K562 (cell line): ENCODE measurements around the gene FLAD1. TPM values are rescaled to one million over a fixed set of nuclear protein-coding genes. Genes with fewer than 3 reads are reported as not detected.

ENCODE experiments used
- ARID2 ChIP-seq: fragments of 450-650 bp; IDR thresholded peaks from 2 replicates; pipeline ENCODE4 v1.6.1; 2017; ENCODE audit warnings: antibody characterized with exemption, mild to moderate bottlenecking
- BCOR ChIP-seq: fragments of 450-650 bp; IDR thresholded peaks from 2 replicates; pipeline ENCODE4 v1.6.1; 2016
- CBFA2T3 ChIP-seq: fragments of 450-650 bp; IDR thresholded peaks from 2 replicates; pipeline ENCODE4 v1.6.1; 2017
- CREB1 ChIP-seq, 2 experiments: sonication (generic) in 1 of 2; formaldehyde crosslinking in 1 of 2; IDR thresholded peaks; 2 replicates each; pipeline versions ENCODE4 v1.6.1 to v1.8.0; 2012 to 2022; ENCODE audit warnings: inconsistent platforms in 1 of 2, mild to moderate bottlenecking in 1 of 2, missing genetic modification reagents in 1 of 2, moderate library complexity in 1 of 2
- CREM ChIP-seq: IDR thresholded peaks from 2 replicates; pipeline ENCODE4 v1.6.1; 2014; ENCODE audit warnings: antibody characterized with exemption, low read depth
- ERF ChIP-seq: fragments of 450-650 bp; formaldehyde crosslinking; IDR thresholded peaks from 2 replicates; pipeline ENCODE4 v1.4.0; 2020; ENCODE audit warnings: mild to moderate bottlenecking, mixed read lengths
- ETV5 ChIP-seq: sonication (generic); formaldehyde crosslinking; IDR thresholded peaks from 2 replicates; pipeline ENCODE4 v1.4.0; 2020; ENCODE audit warnings: low read depth, mild to moderate bottlenecking, missing genetic modification reagents
- GABPA ChIP-seq: fragments of 200-800 bp; sonication (Bioruptor generic); conservative IDR thresholded peaks from 2 replicates; pipeline ENCODE4 v1.6.1; 2016; ENCODE audit warnings: low read depth, missing genetic modification characterization, missing compliant biosample characterization
- HDAC8 ChIP-seq: fragments of 450-650 bp; IDR thresholded peaks from 2 replicates; pipeline ENCODE4 v1.6.1; 2016; ENCODE audit warnings: mild to moderate bottlenecking, missing genetic modification characterization, moderate library complexity, missing compliant biosample characterization
- HMG20A ChIP-seq: fragments of 450-650 bp; formaldehyde crosslinking; conservative IDR thresholded peaks from 2 replicates; pipeline ENCODE4 v1.4.0; 2020; ENCODE audit warnings: mild to moderate bottlenecking, mixed read lengths
- KLF6 ChIP-seq: fragments of 250-450 bp; sonication (Bioruptor Pico); IDR thresholded peaks from 2 replicates; pipeline ENCODE4 v1.4.0; 2020; ENCODE audit warnings: mild to moderate bottlenecking, moderate library complexity, borderline replicate concordance
- LCOR ChIP-seq: sonication (generic); formaldehyde crosslinking; IDR thresholded peaks from 2 replicates; pipeline ENCODE4 v1.8.0; 2022; ENCODE audit warnings: mild to moderate bottlenecking, missing genetic modification reagents
- MTA1 ChIP-seq: fragments of 450-650 bp; IDR thresholded peaks from 2 replicates; pipeline ENCODE4 v1.6.1; 2017; ENCODE audit warnings: borderline replicate concordance
- NFIC ChIP-seq: fragments of 450-650 bp; IDR thresholded peaks from 2 replicates; pipeline ENCODE4 v1.6.1; 2017; ENCODE audit warnings: mild to moderate bottlenecking, inconsistent platforms
- PHB ChIP-seq: fragments of 250-450 bp; sonication (Bioruptor Pico); IDR thresholded peaks from 2 replicates; pipeline ENCODE4 v1.5.0; 2021
- POLR3G ChIP-seq: IDR thresholded peaks from 2 replicates; pipeline ENCODE4 v1.6.1; 2011; ENCODE audit not compliant: insufficient read length, insufficient replicate concordance; ENCODE audit errors: extremely low read depth
- RAD51 ChIP-seq: fragments of 450-650 bp; IDR thresholded peaks from 2 replicates; pipeline ENCODE4 v1.7.1; 2016; ENCODE audit warnings: low read depth, mild to moderate bottlenecking, borderline replicate concordance
- RFX5 ChIP-seq: IDR thresholded peaks from 2 replicates; pipeline ENCODE4 v1.6.1; 2011; ENCODE audit warnings: low read depth, mild to moderate bottlenecking, improper control_type of control experiment, low read length
- SLC30A9 ChIP-seq: fragments of 250-450 bp; sonication (Bioruptor Pico); IDR thresholded peaks from 2 replicates; pipeline ENCODE4 v1.8.0; 2022; ENCODE audit warnings: mild to moderate bottlenecking, moderate library complexity
- SP1 ChIP-seq: sonication (generic); formaldehyde crosslinking; IDR thresholded peaks from 2 replicates; pipeline ENCODE4 v1.8.1; 2022; ENCODE audit warnings: mild to moderate bottlenecking, missing genetic modification reagents
- ZBED1 ChIP-seq: IDR thresholded peaks from 2 replicates; pipeline ENCODE4 v1.6.1; 2014
- ZKSCAN1 ChIP-seq: fragments of 150-350 bp; IDR thresholded peaks from 2 replicates; pipeline ENCODE4 v1.6.1; 2016; ENCODE audit warnings: low read depth, low read length
- ZNF217 ChIP-seq: sonication (generic); formaldehyde crosslinking; IDR thresholded peaks from 2 replicates; pipeline ENCODE4 v1.8.0; 2022; ENCODE audit warnings: mild to moderate bottlenecking, missing genetic modification reagents
- ZNF316 ChIP-seq: fragments of 450-650 bp; IDR thresholded peaks from 2 replicates; pipeline ENCODE4 v1.6.1; 2016
- ZNF79 ChIP-seq: fragments of 250-450 bp; sonication (Bioruptor Pico); IDR thresholded peaks from 2 replicates; pipeline ENCODE4 v1.4.0; 2020; ENCODE audit warnings: low read depth, mild to moderate bottlenecking, moderate library complexity
- polyA plus RNA-seq, 8 experiments: library from polyadenylated mRNA; depleted of rRNA in 4 of 8; stranded (reverse) in 5 of 8; unstranded in 3 of 8; fragments of >200 nt; fragmentation: Nextera tagmentation in 2 of 8; fragmentation: Illumina TruSeq in 1 of 8; extraction: Ambion mirVana in 2 of 8; extraction: Trizol in 1 of 8; gene quantifications; 2 replicates each; pipeline versions ENCODE4 v1.2.1 to v1.2.3, GENCODE V29; 2011 to 2014; ENCODE audit warnings: inconsistent platforms in 1 of 8, missing spikeins in 1 of 8
- total RNA-seq, 7 experiments: library from RNA; depleted of rRNA in 6 of 7; stranded (reverse); fragments of >200 nt in 6 of 7; fragmentation: Illumina TruSeq in 2 of 7; extraction: Trizol in 2 of 7; gene quantifications; 2 replicates each; pipeline versions ENCODE4 v1.2.1 to v1.2.3, GENCODE V29; 2011 to 2021; ENCODE audit warnings: low replicate concordance in 1 of 7
- TF ChIP-seq, protein P1 (sequence below): fragments of 250-450 bp; sonication (Bioruptor Pico); IDR thresholded peaks from 2 replicates; pipeline ENCODE4 v1.5.1; 2021; ENCODE audit warnings: mild to moderate bottlenecking
- TF ChIP-seq, protein P2 (sequence below): sonication (generic); IDR thresholded peaks from 2 replicates; pipeline ENCODE4 v1.6.1; 2016

Gene FLAD1
- total and polyA plus RNA-seq, 9 of the 15 experiments (the other 6 are each of a cell fraction or from before 2014, with no cell fraction given), result 24.9 to 85.8 (median 67.0) TPM

DNA sequence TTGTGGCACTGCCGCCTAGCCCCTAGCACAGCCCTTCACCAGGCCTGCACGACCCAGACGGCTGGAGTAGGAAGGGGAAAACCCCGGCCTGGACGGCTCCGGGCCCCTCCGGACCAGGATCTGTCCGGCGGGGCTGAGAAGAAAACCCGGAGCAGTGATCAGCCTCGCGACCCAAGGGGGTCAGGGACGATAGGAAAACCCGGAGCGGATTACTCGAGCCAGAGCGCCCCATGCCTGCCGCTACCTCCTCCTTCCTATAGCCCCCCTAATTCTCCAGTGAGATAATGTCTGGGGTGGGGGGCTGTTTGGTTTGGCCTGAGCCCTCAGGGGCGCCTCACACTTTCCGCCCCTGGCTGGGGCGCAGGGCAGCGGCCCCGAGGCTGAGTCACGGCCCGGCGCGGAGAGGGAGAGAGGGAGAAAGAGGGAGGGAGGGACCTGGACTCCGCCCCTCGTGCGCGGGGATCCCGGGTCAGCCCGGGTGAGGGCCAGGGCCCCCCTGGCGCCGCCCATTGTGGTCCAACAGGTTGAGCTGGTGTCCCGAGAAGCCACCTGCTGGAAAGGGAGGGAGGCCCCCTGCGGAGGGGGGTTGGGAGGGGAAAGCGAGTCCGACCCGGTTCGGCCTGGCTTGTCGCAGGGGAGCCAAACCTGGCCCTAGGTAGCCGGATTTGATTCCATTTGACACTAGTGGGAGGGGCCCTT lies 17.7 kb downstream of the FLAD1 start (continued):
- TF ChIP-seq ERF (CRISPR knock-in tag) (peak; percentile 85; the same call in 1 of the 2 replicates), MTA1 (peak; percentile 87), KLF6 (CRISPR knock-in tag) (0 out of 2 replicates have a peak, but pooled peaks have one; percentile 36), ARID2 (peak; percentile 33; the same call in 1 of the 2 replicates), SLC30A9 (no peak), ZNF217 (no peak), NFIC (peak; percentile 60; the same call in 1 of the 2 replicates), ETV5 (CRISPR knock-in tag) (peak; percentile 67; the same call in 1 of the 2 replicates), PHB (CRISPR knock-in tag) (no peak), ZNF79 (CRISPR knock-in tag) (no peak), SP1 (peak; percentile 89), LCOR (CRISPR knock-in tag) (peak; percentile 63), BCOR (0 out of 2 replicates have a peak, but pooled peaks have one; percentile 16), HDAC8 (tag) (0 out of 2 replicates have a peak, but pooled peaks have one; percentile 52), ZKSCAN1 (peak; percentile 40; the same call in 1 of the 2 replicates), ZNF316 (peak; percentile 78), CBFA2T3 (peak; percentile 6; the same call in 1 of the 2 replicates), ZBED1 (no peak), GABPA (tag) (peak; percentile 30; the same call in 1 of the 2 replicates), POLR3G (no peak), CREB1 (IDR thresholded peaks at IDR 0.05) (peak; percentile 29; the same call in 1 of the 2 replicates), CREB1 (CRISPR knock-in tag; IDR thresholded peaks at IDR 0.05) (peak; percentile 48; the same call in 1 of the 2 replicates), HMG20A (no peak), RAD51 (peak; percentile 56; the same call in 1 of the 2 replicates), RFX5 (peak; percentile 48; the same call in 1 of the 2 replicates), CREM (peak; percentile 39)
- TF ChIP-seq, protein P1, sequence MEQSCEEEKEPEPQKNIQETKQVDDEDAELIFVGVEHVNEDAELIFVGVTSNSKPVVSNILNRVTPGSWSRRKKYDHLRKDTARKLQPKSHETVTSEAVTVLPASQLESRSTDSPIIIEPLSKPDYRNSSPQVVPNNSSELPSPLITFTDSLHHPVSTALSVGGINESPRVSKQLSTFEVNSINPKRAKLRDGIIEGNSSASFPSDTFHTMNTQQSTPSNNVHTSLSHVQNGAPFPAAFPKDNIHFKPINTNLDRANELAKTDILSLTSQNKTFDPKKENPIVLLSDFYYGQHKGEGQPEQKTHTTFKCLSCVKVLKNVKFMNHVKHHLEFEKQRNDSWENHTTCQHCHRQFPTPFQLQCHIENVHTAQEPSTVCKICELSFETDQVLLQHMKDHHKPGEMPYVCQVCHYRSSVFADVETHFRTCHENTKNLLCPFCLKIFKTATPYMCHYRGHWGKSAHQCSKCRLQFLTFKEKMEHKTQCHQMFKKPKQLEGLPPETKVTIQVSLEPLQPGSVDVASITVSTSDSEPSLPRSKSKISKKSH (CRISPR knock-in tag), result no peak
- TF ChIP-seq, protein P2, sequence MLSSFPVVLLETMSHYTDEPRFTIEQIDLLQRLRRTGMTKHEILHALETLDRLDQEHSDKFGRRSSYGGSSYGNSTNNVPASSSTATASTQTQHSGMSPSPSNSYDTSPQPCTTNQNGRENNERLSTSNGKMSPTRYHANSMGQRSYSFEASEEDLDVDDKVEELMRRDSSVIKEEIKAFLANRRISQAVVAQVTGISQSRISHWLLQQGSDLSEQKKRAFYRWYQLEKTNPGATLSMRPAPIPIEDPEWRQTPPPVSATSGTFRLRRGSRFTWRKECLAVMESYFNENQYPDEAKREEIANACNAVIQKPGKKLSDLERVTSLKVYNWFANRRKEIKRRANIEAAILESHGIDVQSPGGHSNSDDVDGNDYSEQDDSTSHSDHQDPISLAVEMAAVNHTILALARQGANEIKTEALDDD, result no peak
